Neural cell (in vitro differentiated cells): Measurements from ENCODE around the gene ACOXL.

Experiments
- CTCF ChIP-seq: fragments of 450-650 bp; IDR thresholded peaks from 2 replicates; pipeline ENCODE4 v1.5.1; 2014; ENCODE audit warnings: antibody characterized with exemption, mild to moderate bottlenecking, moderate library complexity; ENCODE audit not compliant: poor library complexity, severe bottlenecking
- EP300 ChIP-seq: fragments of 450-650 bp; conservative IDR thresholded peaks from 2 replicates; pipeline ENCODE4 v1.6.1; 2014; ENCODE audit warnings: antibody characterized with exemption, mild to moderate bottlenecking, moderate library complexity; ENCODE audit not compliant: poor library complexity, severe bottlenecking
- MXI1 ChIP-seq: fragments of 450-650 bp; conservative IDR thresholded peaks from 2 replicates; pipeline ENCODE4 v1.6.1; 2014; ENCODE audit warnings: antibody characterized with exemption, mild to moderate bottlenecking; ENCODE audit not compliant: poor library complexity, severe bottlenecking
- POLR2AphosphoS5 ChIP-seq: IDR thresholded peaks from 2 replicates; pipeline ENCODE4 v1.6.1; 2012

DNA sequence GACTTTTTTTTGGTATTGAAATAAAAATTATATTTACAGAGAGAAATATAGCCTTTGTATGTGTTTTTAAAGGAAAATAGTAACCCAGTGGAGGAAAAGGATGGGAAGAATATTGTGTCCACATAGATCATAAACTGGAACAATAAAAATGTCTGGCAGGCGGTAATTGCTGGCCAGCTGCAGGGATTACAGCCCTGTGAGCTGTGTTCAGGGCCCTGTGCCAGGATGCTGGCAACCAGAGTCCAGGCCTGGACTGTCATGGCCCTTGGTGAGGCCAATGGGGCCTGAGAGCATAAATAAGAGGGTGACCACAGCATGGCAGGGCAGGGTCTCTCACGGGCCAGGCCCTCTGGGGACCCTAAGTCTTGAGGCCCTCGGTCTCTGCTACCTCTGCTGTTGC, 171.2 kb downstream of the ACOXL start:
- no peak for TF ChIP-seq CTCF
- no peak for TF ChIP-seq POLR2AphosphoS5
- no peak for TF ChIP-seq MXI1
- TF ChIP-seq EP300, result no peak
